Caco-2 (cell line): ENCODE results near the gene PHYHD1. TPM values are rescaled to one million over a fixed set of nuclear protein-coding genes. Genes with fewer than 3 reads are reported as not detected.

Experiments
- BruUV-seq: library from RNA; stranded (reverse); fragments of 400-500 nt; replicated peaks from 2 replicates; lab custom pipeline; 2021; lab: Mats Ljungman, UMichigan
- CTCF ChIA-PET: fragments of 300-600 bp; sonication (Branson Sonifier 250); formaldehyde crosslinking; loops from one replicate; lab custom pipeline; 2022; ENCODE audit warnings: antibody characterized with exemption; lab: Charles Lee
- POLR2A ChIA-PET: fragments of 300-600 bp; sonication (Branson Sonifier 250); formaldehyde crosslinking; loops from one replicate; lab custom pipeline; 2022; ENCODE audit warnings: antibody characterized with exemption; lab: Charles Lee
- DNase-seq, 2 experiments: peaks; one replicate each; pipeline versions ENCODE4 v3.0.0 to v3.0.0-alpha.2; 2020 to 2022
- H3K27me3 ChIP-seq: replicated peaks from 2 replicates; pipeline ENCODE4 v1.6.0; 2011; ENCODE audit warnings: low read length; ENCODE audit not compliant: control insufficient read depth, insufficient read depth
- H3K36me3 ChIP-seq: 2 replicates; pipeline ENCODE4 v1.5.1; 2011; ENCODE audit warnings: low read length; ENCODE audit not compliant: control insufficient read depth, insufficient read depth
- H3K4me1 ChIP-seq: fragments of 250-450 bp; sonication (Bioruptor Pico); 2 replicates; pipeline ENCODE4 v1.5.1; 2020; ENCODE audit warnings: mild to moderate bottlenecking
- H3K4me3 ChIP-seq: 2 replicates; pipeline ENCODE4 v1.5.1; 2011; ENCODE audit warnings: low read depth, mild to moderate bottlenecking, control low read depth, low read length
- H3K9me3 ChIP-seq: fragments of 250-450 bp; sonication (Bioruptor Pico); 2 replicates; pipeline ENCODE4 v1.5.1; 2020; ENCODE audit warnings: mild to moderate bottlenecking, moderate library complexity
- H3K27ac Mint-ChIP-seq: one replicate; pipeline ENCODE4 v1.8.0; 2022; ENCODE audit warnings: mixed read lengths; ENCODE audit not compliant: unreplicated experiment
- H3K27me3 Mint-ChIP-seq: one replicate; pipeline ENCODE4 v1.8.0; 2022; ENCODE audit warnings: mixed read lengths; ENCODE audit not compliant: insufficient read depth, unreplicated experiment
- H3K36me3 Mint-ChIP-seq: one replicate; pipeline ENCODE4 v1.8.0; 2022; ENCODE audit warnings: mild to moderate bottlenecking, mixed read lengths; ENCODE audit not compliant: insufficient read depth, unreplicated experiment
- H3K4me1 Mint-ChIP-seq: one replicate; pipeline ENCODE4 v1.8.0; 2022; ENCODE audit warnings: low read depth, mixed read lengths; ENCODE audit not compliant: unreplicated experiment
- H3K4me3 Mint-ChIP-seq: one replicate; pipeline ENCODE4 v1.8.0; 2022; ENCODE audit warnings: mild to moderate bottlenecking, moderate library complexity, mixed read lengths; ENCODE audit not compliant: unreplicated experiment
- H3K9me3 Mint-ChIP-seq: one replicate; pipeline ENCODE4 v1.8.0; 2022; ENCODE audit warnings: mixed read lengths; ENCODE audit not compliant: unreplicated experiment
- CTCF ChIP-seq, 2 experiments: fragments of 200-600 bp in 1 of 2; IDR thresholded peaks; 1 replicate in 1 of 2; 2 replicates in 1 of 2; pipeline versions ENCODE4 v1.5.1 to v1.8.0; 2011 to 2022; ENCODE audit warnings: antibody characterized with exemption in 1 of 2, control low read depth in 1 of 2, inconsistent platforms in 1 of 2, low read depth in 1 of 2, low read length in 1 of 2, mild to moderate bottlenecking in 1 of 2, moderate library complexity in 1 of 2; ENCODE audit not compliant: insufficient read depth in 1 of 2, severe bottlenecking in 1 of 2, unreplicated experiment in 1 of 2
- intact Hi-C: fragments of 100-400 bp; cut with micrococcal nuclease; formaldehyde crosslinking; loops from one replicate; pipeline ENCODE4 v1.10.0; 2022; ENCODE audit not compliant: unreplicated experiment
- total RNA-seq: library from RNA; stranded (reverse); gene quantifications from 2 replicates; pipeline ENCODE4 v1.2.3, GENCODE V29; 2022

Gene PHYHD1
- total RNA-seq, 1 experiment from 2014 or later, result 0.59 TPM

GRCh38 chr9:128913995-128914772 lies 6.6 kb upstream of the PHYHD1 start:
- POLR2A ChIA-PET, result no interaction called here
- no peaks in the 10 kb centered on the region for H3K27me3 ChIP-seq
- intact Hi-C loops, result no loop called here
- Mint-ChIP-seq H3K27ac (no peak overlapping the region), H3K27me3 (no peaks in the 10 kb centered on the region), H3K4me3 (no peak overlapping the region), H3K36me3 (peaks cover 57% of the 10 kb centered on the region), H3K9me3 (no peaks in the 10 kb centered on the region), H3K4me1 (peaks cover 27% of the 10 kb centered on the region)
- no peak for TF ChIP-seq CTCF (IDR thresholded peaks at IDR 0.05; ENCODE audit: insufficient read depth in 1 of 2, low read depth in 1 of 2, low read length in 1 of 2, severe bottlenecking in 1 of 2, unreplicated experiment in 1 of 2)
- no peaks in the 10 kb centered on the region; the same call in 1 of the 2 replicates for H3K36me3 ChIP-seq
- peaks cover 19% of the 10 kb centered on the region for H3K4me1 ChIP-seq
- no TSS peak for BruUV-seq
- DNase-seq, result no peak
- H3K4me3 ChIP-seq, result no peak overlapping the region
- H3K9me3 ChIP-seq, result no peaks in the 10 kb centered on the region
- CTCF ChIA-PET, result no interaction called here

- H3K27ac Mint-ChIP-seq, result no peak overlapping the region
- ChIA-PET POLR2A (interaction anchor here (0.5 kb wide), 1 partner anchor 33 kb away, joined by 6 read pairs; no protein-coding TSS in a partner anchor), CTCF (no interaction called here)
- no peaks in the 10 kb centered on the region for H3K9me3 ChIP-seq
- no peaks in the 10 kb centered on the region; the same call in 1 of the 2 replicates for H3K36me3 ChIP-seq
- TF ChIP-seq CTCF (IDR thresholded peaks at IDR 0.05; ENCODE audit: insufficient read depth in 1 of 2, low read depth in 1 of 2, low read length in 1 of 2, severe bottlenecking in 1 of 2, unreplicated experiment in 1 of 2), result no peak
- no peaks in the 10 kb centered on the region for H3K9me3 Mint-ChIP-seq
- H3K4me3 Mint-ChIP-seq, result no peak overlapping the region
- H3K36me3 Mint-ChIP-seq, result peaks cover 44% of the 10 kb centered on the region
- no peak overlapping the region for H3K4me3 ChIP-seq
- peaks cover 23% of the 10 kb centered on the region for H3K4me1 Mint-ChIP-seq
- intact Hi-C loops, result no loop called here
- no peaks in the 10 kb centered on the region for H3K27me3 Mint-ChIP-seq
- BruUV-seq, result no TSS peak
- no peak for DNase-seq
- peaks cover 18% of the 10 kb centered on the region for H3K4me1 ChIP-seq
- H3K27me3 ChIP-seq, result no peaks in the 10 kb centered on the region
Measured at GRCh38 chr9:128916204-128916603, 4.6 kb upstream of the PHYHD1 start.

DNA sequence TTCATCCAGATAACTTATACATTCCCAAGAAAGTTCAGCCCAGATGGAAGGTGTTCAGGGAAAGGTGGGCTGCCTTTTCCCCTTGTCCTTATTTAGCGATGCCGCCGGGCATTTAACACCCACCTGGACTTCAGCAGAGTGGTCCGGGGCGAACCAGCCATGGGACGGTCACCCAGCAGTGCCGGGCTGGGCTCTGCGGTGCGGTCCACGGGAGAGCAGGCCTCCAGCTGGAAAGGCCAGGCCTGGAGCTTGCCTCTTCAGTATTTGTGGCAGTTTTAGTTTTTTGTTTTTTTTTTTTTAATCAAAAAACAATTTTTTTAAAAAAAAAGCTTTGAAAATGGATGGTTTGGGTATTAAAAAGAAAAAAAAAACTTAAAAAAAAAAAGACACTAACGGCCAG lies 4.0 kb upstream of the PHYHD1 start:
- Histone ChIP-seq H3K36me3 (no peaks in the 10 kb centered on the region; the same call in 1 of the 2 replicates), H3K27me3 (no peaks in the 10 kb centered on the region), H3K4me1 (peaks cover 12% of the 10 kb centered on the region), H3K9me3 (no peaks in the 10 kb centered on the region), H3K4me3 (no peak overlapping the region)
- no TSS peak for BruUV-seq
- Mint-ChIP-seq H3K9me3 (no peaks in the 10 kb centered on the region), H3K27ac (no peak overlapping the region), H3K4me1 (peaks cover 20% of the 10 kb centered on the region), H3K4me3 (no peak overlapping the region), H3K36me3 (peaks cover 42% of the 10 kb centered on the region), H3K27me3 (no peaks in the 10 kb centered on the region)
- no peak for DNase-seq
- POLR2A ChIA-PET, result no interaction called here
- intact Hi-C loops, result no loop called here
- CTCF ChIA-PET, result no interaction called here
- TF ChIP-seq CTCF (IDR thresholded peaks at IDR 0.05; ENCODE audit: insufficient read depth in 1 of 2, low read depth in 1 of 2, low read length in 1 of 2, severe bottlenecking in 1 of 2, unreplicated experiment in 1 of 2), result no peak
